ENCODE results near the gene NMD3.

NMD3 gene

DNA sequence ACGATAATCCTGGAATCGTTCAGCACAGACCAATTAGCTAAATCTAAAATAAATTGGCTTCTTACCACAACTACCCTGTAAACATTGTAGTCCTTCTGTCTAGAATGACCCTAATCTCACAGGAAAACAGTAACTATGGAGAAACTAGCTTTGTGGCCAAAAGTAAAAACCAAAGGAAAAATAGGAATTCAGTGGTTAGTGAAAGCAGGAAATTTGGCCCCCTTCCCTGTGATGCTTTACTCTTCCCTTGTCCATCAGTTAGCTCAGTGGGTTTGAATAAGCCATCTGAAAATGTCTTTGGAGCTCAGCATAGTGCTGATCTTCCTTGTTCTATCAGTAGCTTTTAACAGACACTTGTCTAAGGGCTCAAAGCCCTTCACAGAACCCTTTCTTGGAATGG, 1.6 kb downstream of the NMD3 start:
- H3K9ac ChIP-seq (ENCODE audit: low read length): peak overlapping the region; percentile 85
- peaks cover 38% of the 10 kb centered on the region for H3K36me3 ChIP-seq (replicated peaks; ENCODE audit: low read depth, low read length)
- peak overlapping the region; percentile 84 for H3K4me2 ChIP-seq (ENCODE audit: low read length)
- H4K20me1 ChIP-seq (ENCODE audit: insufficient read depth, low read length): peaks cover 13% of the 10 kb centered on the region
- peak overlapping the region; percentile 82 for H3K4me3 ChIP-seq (ENCODE audit: low read length)
- no peaks in the 10 kb centered on the region for H3K27me3 ChIP-seq (ENCODE audit: low read depth, low read length)
- H3K27ac ChIP-seq (ENCODE audit: low read length): no peak overlapping the region
- H2AFZ ChIP-seq (ENCODE audit: low read depth, low read length): no peak overlapping the region
- H3K9me3 ChIP-seq (ENCODE audit: insufficient read depth, low read length): no peaks in the 10 kb centered on the region
- TF ChIP-seq EZH2phosphoT487 (IDR thresholded peaks at IDR 0.05; ENCODE audit: low read depth) (no peak), CTCF (IDR thresholded peaks at IDR 0.05; ENCODE audit: low read depth, low read length) (no peak)
- H3K4me1 ChIP-seq (ENCODE audit: low read length): peaks cover 21% of the 10 kb centered on the region
- peaks cover 59% of the 10 kb centered on the region for H3K79me2 ChIP-seq (ENCODE audit: low read length)

- Histone ChIP-seq H3K4me1 (ENCODE audit: low read length) (peaks cover 21% of the 10 kb centered on the region), H3K27me3 (ENCODE audit: low read depth, low read length) (no peaks in the 10 kb centered on the region), H2AFZ (ENCODE audit: low read depth, low read length) (no peak overlapping the region), H3K4me3 (ENCODE audit: low read length) (no peak overlapping the region), H4K20me1 (ENCODE audit: insufficient read depth, low read length) (peaks cover 19% of the 10 kb centered on the region), H3K4me2 (ENCODE audit: low read length) (no peak overlapping the region), H3K27ac (ENCODE audit: low read length) (no peak overlapping the region), H3K9me3 (ENCODE audit: insufficient read depth, low read length) (no peaks in the 10 kb centered on the region), H3K9ac (ENCODE audit: low read length) (no peak overlapping the region), H3K79me2 (ENCODE audit: low read length) (peaks cover 74% of the 10 kb centered on the region), H3K36me3 (replicated peaks; ENCODE audit: low read depth, low read length) (peaks cover 59% of the 10 kb centered on the region)
- TF ChIP-seq CTCF (IDR thresholded peaks at IDR 0.05; ENCODE audit: low read depth, low read length) (no peak), EZH2phosphoT487 (IDR thresholded peaks at IDR 0.05; ENCODE audit: low read depth) (no peak)
Observed at GRCh38 chr3:161224786-161225185, 3.7 kb downstream of the NMD3 start.

- H2AFZ ChIP-seq (ENCODE audit: low read depth, low read length): no peak overlapping the region
- H3K79me2 ChIP-seq (ENCODE audit: low read length): peaks cover 46% of the 10 kb centered on the region
- no peaks in the 10 kb centered on the region for H3K9me3 ChIP-seq (ENCODE audit: insufficient read depth, low read length)
- peaks cover 68% of the 10 kb centered on the region for H3K36me3 ChIP-seq (replicated peaks; ENCODE audit: low read depth, low read length)
- H4K20me1 ChIP-seq (ENCODE audit: insufficient read depth, low read length): peaks cover 13% of the 10 kb centered on the region
- no peak overlapping the region for H3K27ac ChIP-seq (ENCODE audit: low read length)
- no peak overlapping the region for H3K4me2 ChIP-seq (ENCODE audit: low read length)
- no peaks in the 10 kb centered on the region for H3K27me3 ChIP-seq (ENCODE audit: low read depth, low read length)
- H3K4me1 ChIP-seq (ENCODE audit: low read length): no peaks in the 10 kb centered on the region
- H3K4me3 ChIP-seq (ENCODE audit: low read length): no peak overlapping the region
- TF ChIP-seq CTCF (IDR thresholded peaks at IDR 0.05; ENCODE audit: low read depth, low read length) (no peak), EZH2phosphoT487 (IDR thresholded peaks at IDR 0.05; ENCODE audit: low read depth) (no peak)
- no peak overlapping the region for H3K9ac ChIP-seq (ENCODE audit: low read length)
Observed at GRCh38 chr3:161230621-161231171, 9.6 kb downstream of the NMD3 start.

GRCh38 chr3:161231861-161232260, 10.8 kb downstream of the NMD3 start:
- H3K4me2 ChIP-seq (ENCODE audit: low read length): no peak overlapping the region
- peaks cover 38% of the 10 kb centered on the region for H3K79me2 ChIP-seq (ENCODE audit: low read length)
- H3K9me3 ChIP-seq (ENCODE audit: insufficient read depth, low read length): no peaks in the 10 kb centered on the region
- H4K20me1 ChIP-seq (ENCODE audit: insufficient read depth, low read length): peaks cover 13% of the 10 kb centered on the region
- H2AFZ ChIP-seq (ENCODE audit: low read depth, low read length): no peak overlapping the region
- TF ChIP-seq EZH2phosphoT487 (IDR thresholded peaks at IDR 0.05; ENCODE audit: low read depth) (no peak), CTCF (IDR thresholded peaks at IDR 0.05; ENCODE audit: low read depth, low read length) (no peak)
- H3K27me3 ChIP-seq (ENCODE audit: low read depth, low read length): no peaks in the 10 kb centered on the region
- no peak overlapping the region for H3K4me3 ChIP-seq (ENCODE audit: low read length)
- no peak overlapping the region for H3K27ac ChIP-seq (ENCODE audit: low read length)
- H3K4me1 ChIP-seq (ENCODE audit: low read length): no peaks in the 10 kb centered on the region
- H3K9ac ChIP-seq (ENCODE audit: low read length): no peak overlapping the region
- H3K36me3 ChIP-seq (replicated peaks; ENCODE audit: low read depth, low read length): peaks cover 64% of the 10 kb centered on the region

Data from OCI-LY3 (cell line).